Endothelial cell (in vitro differentiated cells): ENCODE data around the gene HSP90AB1. TPM values are rescaled to one million over a fixed set of nuclear protein-coding genes. Genes with fewer than 3 reads are reported as not detected.

Experiments
- DNase-seq: peaks from one replicate; pipeline ENCODE4 v3.0.0; 2021; ENCODE audit warnings: low spot score
- H3K27ac Mint-ChIP-seq: one replicate; pipeline ENCODE4 v1.8.0; 2021; ENCODE audit warnings: mixed read lengths, inconsistent platforms; ENCODE audit not compliant: unreplicated experiment
- H3K27me3 Mint-ChIP-seq: one replicate; pipeline ENCODE4 v1.8.0; 2021; ENCODE audit warnings: mild to moderate bottlenecking, moderate library complexity, mixed read lengths, inconsistent platforms; ENCODE audit not compliant: unreplicated experiment
- H3K36me3 Mint-ChIP-seq: one replicate; pipeline ENCODE4 v1.8.0; 2021; ENCODE audit warnings: mild to moderate bottlenecking, low read depth, mixed read lengths, inconsistent platforms; ENCODE audit not compliant: unreplicated experiment
- H3K4me1 Mint-ChIP-seq: one replicate; pipeline ENCODE4 v1.8.0; 2021; ENCODE audit warnings: mild to moderate bottlenecking, mixed read lengths, inconsistent platforms; ENCODE audit not compliant: unreplicated experiment
- H3K4me3 Mint-ChIP-seq: one replicate; pipeline ENCODE4 v1.8.0; 2021; ENCODE audit warnings: mild to moderate bottlenecking, mixed read lengths, inconsistent platforms; ENCODE audit not compliant: unreplicated experiment
- H3K9me3 Mint-ChIP-seq: one replicate; pipeline ENCODE4 v1.8.0; 2021; ENCODE audit warnings: mixed read lengths, inconsistent platforms; ENCODE audit not compliant: unreplicated experiment
- CTCF ChIP-seq: fragments of 200-600 bp; sonication (generic); IDR thresholded peaks from one replicate; pipeline ENCODE4 v1.5.0; 2021; ENCODE audit warnings: antibody characterized with exemption; ENCODE audit not compliant: unreplicated experiment
- total RNA-seq: library from RNA; stranded (reverse); fragmentation: NEBNext Ultra II Directional; extraction: Animal tissue kit (Norgen Biotek cat#: 25700); gene quantifications from one replicate; pipeline ENCODE4 v1.2.1, GENCODE V29; 2021; ENCODE audit not compliant: unreplicated experiment

The HSP90AB1 gene
- total RNA-seq, 1 donor from 2014 or later = 962 TPM

- no peaks in the 10 kb centered on the region for H3K9me3 Mint-ChIP-seq
- TF ChIP-seq CTCF = no peak
- H3K27me3 Mint-ChIP-seq = peaks cover 12% of the 10 kb centered on the region
- peak; percentile 96 for DNase-seq
- H3K36me3 Mint-ChIP-seq = peaks cover 10% of the 10 kb centered on the region
- peak within 1 kb of the TSS; percentile 86 for H3K27ac Mint-ChIP-seq
- peak within 1 kb of the TSS; percentile 96 for H3K4me3 Mint-ChIP-seq
- H3K4me1 Mint-ChIP-seq = peaks cover 37% of the 10 kb centered on the region
These were observed 18.3 kb downstream of the HSP90AB1 start, which contains the start of gene NFKBIE for GRCh38 chr6:44265007-44265721. Gene NFKBIE, minus strand, starts transcription at chr6:44265551. Its CDS starts 205 bp downstream, at chr6:44265346.

- DNase-seq = no peak
- Mint-ChIP-seq H3K9me3 (no peaks in the 10 kb centered on the region), H3K27me3 (peaks cover 12% of the 10 kb centered on the region), H3K27ac (peak overlapping the region; percentile 86), H3K4me3 (peak overlapping the region; percentile 92), H3K4me1 (peaks cover 37% of the 10 kb centered on the region), H3K36me3 (peaks cover 5% of the 10 kb centered on the region)
- no peak for TF ChIP-seq CTCF
These were observed 18.9 kb downstream of the HSP90AB1 start for GRCh38 chr6:44265722-44266233.

GRCh38 chr6:44266347-44266746, 19.4 kb downstream of the HSP90AB1 start:
- peaks cover 37% of the 10 kb centered on the region for H3K4me1 Mint-ChIP-seq
- no peaks in the 10 kb centered on the region for H3K36me3 Mint-ChIP-seq
- H3K4me3 Mint-ChIP-seq = peak overlapping the region; percentile 81
- no peak for DNase-seq
- TF ChIP-seq CTCF = no peak
- no peaks in the 10 kb centered on the region for H3K9me3 Mint-ChIP-seq
- H3K27ac Mint-ChIP-seq = peak overlapping the region; percentile 11
- peaks cover 12% of the 10 kb centered on the region for H3K27me3 Mint-ChIP-seq

GRCh38 chr6:44267252-44267651, 20.4 kb downstream of the HSP90AB1 start:
- H3K9me3 Mint-ChIP-seq = no peaks in the 10 kb centered on the region
- no peaks in the 10 kb centered on the region for H3K36me3 Mint-ChIP-seq
- no peak for DNase-seq
- H3K27me3 Mint-ChIP-seq = peaks cover 14% of the 10 kb centered on the region
- H3K27ac Mint-ChIP-seq = no peak overlapping the region
- H3K4me3 Mint-ChIP-seq = no peak overlapping the region
- H3K4me1 Mint-ChIP-seq = peaks cover 36% of the 10 kb centered on the region
- TF ChIP-seq CTCF = no peak

GRCh38 chr6:44268095-44268628, 21.3 kb downstream of the HSP90AB1 start:
- peak; percentile 87 for TF ChIP-seq CTCF
- DNase-seq = peak; percentile 73
- Mint-ChIP-seq H3K36me3 (peaks cover 5% of the 10 kb centered on the region), H3K4me3 (no peak overlapping the region), H3K27ac (no peak overlapping the region), H3K4me1 (peaks cover 27% of the 10 kb centered on the region), H3K27me3 (peaks cover 14% of the 10 kb centered on the region), H3K9me3 (no peaks in the 10 kb centered on the region)
